T-helper 1 cell treated with Interleukin-12 subunit alpha and Interleukin-12 subunit beta and Interleukin-4 antibody, amounts not matched to agents 30 μg/mL and 1 μg/mL, for 36 hours (primary cell): ENCODE data around the gene NANOG.
"Not testable (repeated sequence)": the region's sequence is repeated elsewhere in the genome, so short reads cannot be mapped to it uniquely, and the experiment has no call there.

Experiments used
- H3K27ac Mint-ChIP-seq: one replicate; pipeline ENCODE4 v1.8.0; 2021; ENCODE audit warnings: mild to moderate bottlenecking, mixed read lengths
- H3K27me3 Mint-ChIP-seq: one replicate; pipeline ENCODE4 v1.8.0; 2021; ENCODE audit warnings: low read depth, mixed read lengths
- H3K36me3 Mint-ChIP-seq: one replicate; pipeline ENCODE4 v1.8.0; 2021; ENCODE audit warnings: low read depth, mixed read lengths
- H3K4me1 Mint-ChIP-seq: one replicate; pipeline ENCODE4 v1.8.0; 2021; ENCODE audit warnings: low read depth, mixed read lengths
- H3K4me3 Mint-ChIP-seq: one replicate; pipeline ENCODE4 v1.8.0; 2021; ENCODE audit warnings: mild to moderate bottlenecking, moderate library complexity, mixed read lengths
- H3K9me3 Mint-ChIP-seq: one replicate; pipeline ENCODE4 v1.8.0; 2021; ENCODE audit warnings: mixed read lengths

Gene NANOG

DNA sequence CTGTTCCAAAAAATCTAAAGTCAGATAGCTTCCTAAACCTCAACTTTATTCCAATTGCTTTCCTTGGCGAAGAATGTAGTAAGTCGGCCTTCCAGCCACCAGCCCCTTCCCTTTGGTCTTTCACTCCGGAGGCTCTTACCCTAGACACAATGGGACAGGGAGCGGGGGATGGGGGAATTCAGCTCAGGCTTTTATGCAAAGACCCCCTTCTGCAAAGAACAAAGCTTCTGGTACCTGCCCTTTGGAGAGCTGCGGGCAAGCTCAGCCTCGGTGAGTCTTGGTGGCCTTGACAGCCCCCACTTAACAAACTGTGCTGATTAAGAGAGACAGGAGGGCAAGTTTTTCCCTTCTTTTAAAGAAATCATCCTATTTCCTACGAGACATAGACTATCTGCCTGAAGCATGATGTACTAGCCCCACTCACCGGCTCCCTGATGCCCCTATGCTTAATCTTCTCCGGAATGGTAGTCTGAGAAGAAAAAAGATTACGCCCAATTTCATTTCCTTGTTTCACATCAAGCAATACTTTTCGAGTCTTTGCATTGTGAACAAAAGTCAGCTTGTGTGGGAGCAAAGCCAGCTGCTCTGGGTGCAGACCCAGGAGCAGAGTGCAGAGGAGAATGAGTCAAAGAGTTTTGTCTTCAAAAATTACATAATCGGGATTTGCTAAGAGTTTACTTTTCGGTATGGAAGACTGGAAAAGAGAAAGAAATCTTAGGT is 1.5 kb upstream of the NANOG start:
- Mint-ChIP-seq H3K36me3 (no peaks in the 10 kb centered on the region), H3K9me3 (no peaks in the 10 kb centered on the region), H3K27me3 (peaks cover 10% of the 10 kb centered on the region), H3K4me3 (no peak overlapping the region), H3K27ac (no peak overlapping the region), H3K4me1 (no peaks in the 10 kb centered on the region)

DNA sequence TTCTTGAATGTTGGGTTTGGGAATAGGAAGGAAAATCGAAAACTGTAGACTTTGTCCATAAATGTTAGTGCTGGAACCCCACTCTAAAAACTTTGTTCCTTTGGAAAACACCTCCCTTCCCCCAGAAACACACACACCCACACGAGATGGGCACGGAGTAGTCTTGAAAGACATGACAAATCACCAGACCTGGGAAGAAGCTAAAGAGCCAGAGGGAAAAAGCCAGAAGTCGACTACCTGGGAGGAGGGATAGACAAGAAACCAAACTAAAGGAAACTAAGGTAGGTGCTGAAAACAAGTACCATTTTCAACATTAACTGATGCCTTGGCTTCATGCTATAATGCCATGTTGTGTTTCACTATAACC is 925 bp upstream of the NANOG start:
- Mint-ChIP-seq H3K4me1 (no peaks in the 10 kb centered on the region), H3K9me3 (no peaks in the 10 kb centered on the region), H3K27ac (no peak overlapping the region), H3K36me3 (no peaks in the 10 kb centered on the region), H3K27me3 (peaks cover 12% of the 10 kb centered on the region), H3K4me3 (no peak overlapping the region)

DNA sequence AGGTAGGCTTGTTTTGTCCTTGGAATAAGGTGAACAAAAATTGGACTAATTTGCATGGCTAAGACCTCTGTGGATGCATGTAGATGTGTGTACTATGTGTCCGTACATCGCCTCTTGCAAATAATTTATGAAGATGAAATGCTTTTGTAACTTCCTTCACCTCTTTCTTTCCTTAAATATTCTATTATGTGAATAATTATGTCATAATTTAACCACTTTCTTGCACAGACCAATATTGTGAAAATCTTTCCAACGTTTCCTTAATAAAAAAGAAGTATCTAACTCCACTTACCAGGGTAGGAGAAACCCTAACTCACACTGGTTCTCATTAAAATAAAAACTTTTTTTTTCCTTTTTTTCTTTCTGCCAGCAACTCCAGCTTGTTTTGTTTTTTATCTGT is 4.0 kb downstream of the NANOG start:
- H3K4me3 Mint-ChIP-seq: no peak overlapping the region
- peaks cover 9% of the 10 kb centered on the region for H3K27me3 Mint-ChIP-seq
- H3K9me3 Mint-ChIP-seq: no peaks in the 10 kb centered on the region
- no peaks in the 10 kb centered on the region for H3K4me1 Mint-ChIP-seq
- H3K36me3 Mint-ChIP-seq: no peaks in the 10 kb centered on the region
- H3K27ac Mint-ChIP-seq: no peak overlapping the region

DNA sequence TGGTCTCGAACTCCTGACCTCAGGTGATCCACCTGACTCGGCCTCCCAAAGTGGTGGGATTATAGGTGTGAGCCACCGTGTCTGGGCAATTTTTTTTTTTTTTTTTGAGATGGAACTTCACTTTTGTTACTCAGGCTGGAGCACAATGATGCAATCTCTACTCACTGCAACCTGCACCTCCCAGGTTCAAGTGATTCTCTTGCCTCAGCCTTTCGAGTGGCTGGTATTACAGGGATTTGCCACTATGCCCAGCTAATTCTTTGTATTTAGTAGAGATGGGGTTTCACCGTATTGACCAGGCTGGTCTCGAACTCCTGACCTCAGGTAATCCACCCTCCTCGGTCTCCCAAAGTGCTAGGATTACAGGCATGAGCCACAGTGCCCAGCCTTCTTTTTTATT is 8.1 kb downstream of the NANOG start:
- not testable (repeated sequence) for H3K4me1 Mint-ChIP-seq, H3K36me3 Mint-ChIP-seq, H3K4me3 Mint-ChIP-seq, H3K9me3 Mint-ChIP-seq, H3K27me3 Mint-ChIP-seq, H3K27ac Mint-ChIP-seq

DNA sequence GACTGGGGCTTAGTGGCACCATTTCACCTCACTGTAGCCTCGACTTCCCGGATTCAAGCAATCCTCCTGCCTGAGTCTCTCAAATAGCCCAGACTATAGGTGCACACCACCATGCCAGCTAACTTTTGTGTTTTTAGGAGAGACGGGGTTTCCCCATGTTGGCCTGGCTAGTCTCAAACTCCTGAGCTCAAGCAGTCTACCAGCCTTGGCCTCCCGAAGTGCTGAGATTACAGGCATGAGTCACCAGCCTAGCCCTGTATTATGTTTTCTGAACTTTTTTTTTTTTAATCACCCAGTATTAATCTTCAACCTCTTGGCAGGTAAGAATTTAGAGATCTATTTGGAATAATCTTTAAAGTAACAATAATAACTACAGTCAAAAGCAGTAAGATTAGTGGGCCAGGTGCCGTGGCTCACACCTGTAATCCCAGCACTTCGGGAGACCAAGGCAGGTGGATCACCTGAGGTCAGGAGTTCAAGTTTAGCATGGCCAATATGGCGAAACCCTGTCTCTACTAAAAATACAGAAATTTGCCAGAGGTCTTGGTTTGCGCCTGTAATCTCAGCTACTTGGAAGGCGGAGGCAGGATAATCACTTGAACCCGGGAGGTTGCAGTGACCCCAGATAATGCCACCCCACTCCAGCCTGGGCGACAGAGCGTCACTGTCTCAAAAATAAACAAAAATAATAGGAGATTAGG is 8.6 kb downstream of the NANOG start:
- H3K4me1 Mint-ChIP-seq: no peaks in the 10 kb centered on the region
- peaks cover 8% of the 10 kb centered on the region for H3K27me3 Mint-ChIP-seq
- no peaks in the 10 kb centered on the region for H3K36me3 Mint-ChIP-seq
- no peak overlapping the region for H3K27ac Mint-ChIP-seq
- H3K4me3 Mint-ChIP-seq: no peak overlapping the region
- H3K9me3 Mint-ChIP-seq: no peaks in the 10 kb centered on the region

DNA sequence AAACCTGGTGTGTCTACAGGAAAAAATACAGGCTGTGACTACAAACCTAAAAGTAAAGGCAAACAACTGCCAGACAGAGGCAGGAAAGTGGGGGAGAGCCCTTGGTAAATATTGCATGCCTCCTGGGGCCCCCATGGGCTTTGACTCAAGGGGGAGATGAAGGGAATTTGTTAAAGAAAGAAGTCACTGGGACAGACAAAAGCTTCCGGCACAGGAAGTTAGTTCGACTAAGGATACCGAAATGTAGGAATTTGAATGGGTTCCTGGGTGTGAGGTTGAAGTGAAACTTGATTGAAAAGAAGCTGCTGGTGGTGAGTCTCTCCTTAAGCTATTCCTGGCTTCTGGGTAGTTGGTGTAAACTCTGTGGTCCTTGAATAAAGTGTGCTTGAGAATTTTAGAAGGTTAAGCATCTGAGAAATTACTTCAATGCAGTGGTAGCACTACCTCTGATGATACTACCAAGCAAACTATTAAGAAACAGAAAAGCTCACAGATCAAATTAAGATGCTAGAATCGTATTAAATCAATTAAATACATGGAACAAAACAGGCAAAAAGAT is 9.6 kb downstream of the NANOG start:
- not testable (repeated sequence) for H3K27me3 Mint-ChIP-seq, H3K4me3 Mint-ChIP-seq, H3K27ac Mint-ChIP-seq, H3K9me3 Mint-ChIP-seq, H3K36me3 Mint-ChIP-seq, H3K4me1 Mint-ChIP-seq

DNA sequence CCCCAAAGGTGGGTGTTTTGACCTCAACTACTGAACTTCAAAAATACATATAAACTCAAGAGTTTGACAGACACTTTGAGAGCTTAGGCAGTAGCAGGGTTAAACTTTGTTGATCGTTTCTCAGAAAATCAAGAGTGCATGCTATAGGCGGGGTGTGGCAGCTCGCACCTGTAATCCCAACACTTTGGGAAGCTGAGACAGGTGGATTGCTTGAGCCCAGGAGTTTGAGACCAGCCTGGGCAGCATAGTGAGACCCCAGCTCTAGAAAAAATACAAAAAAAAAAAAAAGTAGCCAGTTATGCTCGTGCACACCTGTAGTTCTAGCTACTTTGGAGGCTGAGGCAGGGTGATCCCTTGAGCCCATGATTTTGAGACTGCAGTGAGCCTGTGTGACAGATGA is 12.3 kb downstream of the NANOG start:
- Mint-ChIP-seq H3K4me1 (no peaks in the 10 kb centered on the region), H3K27ac (no peak overlapping the region), H3K4me3 (no peak overlapping the region), H3K36me3 (no peaks in the 10 kb centered on the region), H3K27me3 (peaks cover 3% of the 10 kb centered on the region), H3K9me3 (no peaks in the 10 kb centered on the region)

DNA sequence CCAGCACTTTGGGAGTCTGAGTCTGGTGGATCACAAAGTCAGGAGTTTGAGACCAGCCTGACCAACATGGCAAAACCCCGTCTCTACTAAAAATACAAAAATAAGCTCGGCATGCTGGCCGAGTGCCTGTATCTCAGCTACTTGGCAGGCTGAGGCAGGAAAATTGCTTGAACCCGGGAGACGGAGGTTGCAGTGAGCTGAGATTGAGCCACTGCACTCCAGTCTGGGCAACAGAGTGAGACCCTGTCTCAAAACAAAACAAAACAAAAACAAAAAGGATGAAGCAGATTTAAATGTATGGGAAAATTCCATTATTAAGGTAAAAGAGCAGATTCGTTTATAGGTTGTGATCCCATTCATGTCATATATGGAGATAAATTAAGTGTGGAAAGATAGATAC is 17.1 kb downstream of the NANOG start:
- not testable (repeated sequence) for H3K4me3 Mint-ChIP-seq, H3K9me3 Mint-ChIP-seq, H3K27me3 Mint-ChIP-seq, H3K4me1 Mint-ChIP-seq, H3K27ac Mint-ChIP-seq, H3K36me3 Mint-ChIP-seq

DNA sequence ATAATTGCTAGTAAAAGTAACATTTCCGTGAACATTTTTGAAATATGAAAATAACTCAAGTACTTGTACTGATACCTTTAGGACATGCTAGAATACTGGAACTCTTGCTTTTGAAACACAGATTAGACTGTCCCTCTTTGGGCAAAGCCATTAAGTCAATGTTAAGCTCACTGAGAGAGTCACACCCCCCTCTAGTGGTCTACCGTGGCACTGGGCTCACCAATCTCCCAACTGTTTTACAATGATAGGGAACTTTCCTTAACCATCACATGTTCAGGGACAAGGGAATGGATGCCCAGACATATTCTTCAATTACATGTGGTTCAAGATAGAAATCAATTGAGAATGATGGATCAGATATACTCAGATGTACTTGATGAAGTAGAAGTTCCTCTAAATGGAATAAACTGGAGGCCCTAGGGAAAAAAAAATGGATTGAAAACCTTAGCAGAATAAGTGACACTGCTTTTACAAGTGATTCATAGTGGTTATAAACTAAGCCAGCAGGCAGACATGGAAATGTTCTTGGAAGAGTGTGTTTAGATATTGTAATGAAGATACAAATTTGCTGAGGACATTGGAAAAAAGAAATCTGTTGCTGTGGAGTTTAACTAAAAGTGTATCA is 17.8 kb downstream of the NANOG start:
- no peaks in the 10 kb centered on the region for H3K4me1 Mint-ChIP-seq
- H3K27ac Mint-ChIP-seq: no peak overlapping the region
- no peaks in the 10 kb centered on the region for H3K36me3 Mint-ChIP-seq
- H3K9me3 Mint-ChIP-seq: no peaks in the 10 kb centered on the region
- peaks cover 6% of the 10 kb centered on the region for H3K27me3 Mint-ChIP-seq
- no peak overlapping the region for H3K4me3 Mint-ChIP-seq

DNA sequence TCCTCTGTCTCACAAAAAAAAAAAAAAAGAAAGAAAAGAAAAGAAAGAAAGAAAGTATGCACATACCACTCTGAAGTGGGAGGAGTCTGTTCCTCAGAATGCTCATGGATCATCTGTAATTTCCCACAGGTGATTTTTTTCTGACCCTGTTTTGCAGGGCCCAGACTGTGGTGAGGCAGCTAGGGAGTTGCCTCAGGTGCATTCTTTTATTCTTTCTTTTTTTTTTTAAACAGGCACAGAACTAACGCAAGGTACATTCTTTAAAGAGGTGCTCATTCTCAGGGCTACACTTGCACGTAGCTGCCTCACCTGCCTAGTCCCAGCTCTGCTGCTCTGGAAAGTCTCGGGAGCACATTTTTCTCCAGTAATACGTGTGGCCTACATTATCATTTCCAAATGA is 36.6 kb downstream of the NANOG start:
- not testable (repeated sequence) for H3K9me3 Mint-ChIP-seq, H3K4me1 Mint-ChIP-seq, H3K27me3 Mint-ChIP-seq, H3K4me3 Mint-ChIP-seq, H3K36me3 Mint-ChIP-seq, H3K27ac Mint-ChIP-seq

DNA sequence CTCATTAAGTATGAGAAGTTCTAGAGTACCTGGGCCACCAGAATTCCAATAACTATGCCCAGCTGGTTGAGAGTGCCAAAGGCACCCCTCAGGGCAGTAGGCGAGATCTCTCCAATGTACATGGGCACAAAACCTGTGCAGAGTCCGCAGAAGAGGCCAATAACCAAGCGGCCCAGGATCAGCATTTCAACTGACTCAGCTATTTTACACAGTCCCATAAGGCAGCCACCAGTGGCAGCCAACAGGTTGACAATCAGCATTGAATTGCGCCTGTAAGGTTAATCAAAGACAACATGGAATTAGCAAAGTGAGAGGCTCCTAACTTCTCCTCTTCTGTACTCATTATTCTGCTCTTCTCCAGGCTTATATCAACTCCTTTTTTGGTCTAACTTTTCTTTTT is 40.5 kb downstream of the NANOG start:
- not testable (repeated sequence) for H3K4me3 Mint-ChIP-seq, H3K36me3 Mint-ChIP-seq

DNA sequence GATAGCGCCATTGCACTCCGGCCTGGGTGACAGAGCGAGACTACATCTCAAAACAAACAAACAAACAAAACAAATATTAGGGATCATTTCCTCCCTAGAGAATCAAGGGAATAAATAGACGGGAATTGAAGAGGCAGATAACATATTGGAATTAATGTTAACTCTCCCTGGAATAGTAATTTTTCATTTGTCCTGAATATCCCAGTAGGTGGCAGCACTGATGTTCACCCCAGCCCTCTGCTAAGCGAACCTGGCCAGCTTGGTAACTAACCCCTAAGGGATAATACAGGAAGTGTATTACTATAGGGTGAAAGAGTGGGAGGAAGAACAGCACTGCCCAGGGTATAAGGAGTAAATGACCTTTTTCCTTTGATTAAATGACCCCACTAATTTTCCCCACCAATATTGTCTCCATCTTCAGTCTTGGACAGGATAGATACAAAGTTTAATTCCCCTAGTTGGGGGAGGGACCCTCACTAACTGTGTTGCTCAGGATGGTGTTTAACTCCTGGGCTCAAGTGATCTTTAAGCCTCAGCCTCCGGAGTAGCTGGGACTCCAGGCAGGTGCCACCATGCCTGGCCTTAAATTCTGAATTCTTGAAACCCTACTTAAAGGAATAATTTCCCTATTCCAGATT is 43.0 kb downstream of the NANOG start:
- Mint-ChIP-seq H3K27ac (no peak overlapping the region), H3K27me3 (peaks cover 8% of the 10 kb centered on the region), H3K9me3 (no peaks in the 10 kb centered on the region), H3K4me1 (peaks cover 3% of the 10 kb centered on the region), H3K4me3 (no peak overlapping the region), H3K36me3 (no peaks in the 10 kb centered on the region)

More for the DNA sequence above, 40.5 kb downstream of the NANOG start:
- H3K9me3 Mint-ChIP-seq, H3K4me1 Mint-ChIP-seq, H3K27ac Mint-ChIP-seq, H3K27me3 Mint-ChIP-seq: not testable (repeated sequence)

DNA sequence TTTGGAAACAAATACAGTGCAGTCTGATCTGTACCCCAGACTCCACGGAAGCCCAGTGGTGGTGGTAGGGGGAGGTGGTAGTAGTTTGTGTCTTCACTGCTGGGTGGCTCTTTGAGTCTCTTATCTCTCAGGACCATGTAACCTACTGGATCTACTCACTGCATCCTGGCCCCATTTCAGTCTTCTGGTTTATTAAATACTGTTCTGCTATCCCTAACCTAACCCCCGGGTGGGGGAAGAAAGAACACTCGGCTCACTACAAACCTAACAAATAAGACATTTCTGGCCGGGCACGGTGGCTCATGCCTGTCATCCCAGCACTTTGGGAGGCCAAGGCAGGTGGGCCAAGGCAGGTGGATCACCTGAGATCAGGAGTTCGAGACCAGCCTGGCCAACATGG is 44.0 kb downstream of the NANOG start:
- not testable (repeated sequence) for H3K4me1 Mint-ChIP-seq, H3K4me3 Mint-ChIP-seq, H3K27ac Mint-ChIP-seq, H3K36me3 Mint-ChIP-seq, H3K27me3 Mint-ChIP-seq, H3K9me3 Mint-ChIP-seq

DNA sequence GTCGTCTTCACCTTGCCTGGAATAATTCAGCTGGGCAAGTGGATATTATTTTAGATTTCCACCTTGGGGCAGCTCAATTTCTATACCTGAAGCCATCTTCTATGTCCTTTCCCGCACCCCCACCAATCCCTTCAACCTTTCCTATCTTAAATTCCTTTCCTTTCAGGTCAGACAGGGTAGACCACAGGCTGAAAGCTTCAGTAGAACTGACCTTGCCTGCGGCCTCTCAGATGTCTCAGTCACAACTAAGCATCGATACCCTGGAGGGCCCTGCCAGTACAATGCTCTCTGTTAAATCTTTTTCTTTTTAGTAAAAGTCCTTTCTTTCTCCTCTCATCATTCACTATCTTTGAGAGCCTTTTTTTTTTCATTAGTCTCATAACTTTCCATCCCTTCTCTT is 44.6 kb downstream of the NANOG start:
- Mint-ChIP-seq H3K27me3 (peaks cover 8% of the 10 kb centered on the region), H3K36me3 (no peaks in the 10 kb centered on the region), H3K9me3 (no peaks in the 10 kb centered on the region), H3K27ac (no peak overlapping the region), H3K4me1 (peaks cover 3% of the 10 kb centered on the region), H3K4me3 (no peak overlapping the region)

DNA sequence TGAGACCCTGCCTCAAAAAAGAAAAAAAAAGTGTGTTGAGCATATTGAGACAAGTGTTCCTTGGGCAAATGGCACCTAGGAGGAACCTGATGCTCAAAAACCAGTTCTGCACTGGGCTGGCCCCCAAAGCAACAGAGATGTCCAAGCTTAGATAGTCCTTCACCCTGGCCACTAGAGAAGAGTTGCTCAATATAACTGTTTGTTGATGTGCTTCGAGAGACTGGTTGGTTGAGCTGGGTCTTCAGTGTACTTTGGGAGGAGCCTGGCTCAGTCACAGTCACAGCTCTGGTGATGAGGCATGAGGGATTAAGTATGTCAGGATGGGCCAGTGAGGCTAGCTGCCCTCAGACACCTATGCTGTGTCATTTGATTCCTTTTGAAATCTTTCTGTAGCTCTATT is 45.5 kb downstream of the NANOG start:
- H3K36me3 Mint-ChIP-seq: no peaks in the 10 kb centered on the region
- no peaks in the 10 kb centered on the region for H3K9me3 Mint-ChIP-seq
- no peak overlapping the region for H3K4me3 Mint-ChIP-seq
- no peak overlapping the region for H3K27ac Mint-ChIP-seq
- peaks cover 8% of the 10 kb centered on the region for H3K27me3 Mint-ChIP-seq
- peaks cover 3% of the 10 kb centered on the region for H3K4me1 Mint-ChIP-seq
